Measurements from ENCODE around the gene C17orf107.

Gene C17orf107

DNA sequence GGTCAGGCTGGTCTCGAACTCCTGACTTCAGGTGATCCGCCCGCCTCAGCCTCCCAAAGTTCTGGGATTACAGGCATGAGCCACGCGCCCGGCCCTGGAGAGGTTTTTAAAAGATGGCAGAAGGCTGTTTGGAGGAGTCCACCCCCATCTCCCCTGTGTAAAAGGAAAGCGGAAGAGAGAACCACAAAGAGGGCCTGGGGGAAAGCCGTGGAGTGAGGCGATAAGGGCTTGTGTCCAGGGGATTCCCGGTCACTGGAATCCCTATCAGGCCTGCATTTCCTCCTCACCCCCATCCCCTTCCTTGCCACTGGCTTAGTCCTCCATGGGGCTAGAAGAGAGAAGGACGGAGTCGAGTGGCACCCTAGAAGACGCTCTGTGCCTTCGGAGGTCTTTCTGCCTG is 32.6 kb downstream of the C17orf107 start, which contains the start of gene GP1BA:
Gene GP1BA (plus strand): TSS at position 315 of the 400 bp plus-strand sequence. CDS start 328 bp downstream, outside the sequence.
- peaks cover 0 to 13% (median 11%) of the 10 kb centered on the region in 5 donors for H3K36me3 ChIP-seq (ENCODE audit: control insufficient read depth in 5 of 5, insufficient read depth in 5 of 5, low read length in 5 of 5)
- H3K9ac ChIP-seq (ENCODE audit: low read length in 5 of 5) = peak within 1 kb of the TSS in 1 of 5 donors; percentile 50
- H3K27ac ChIP-seq (ENCODE audit: low read depth, low read length) = no peak within 1 kb of the TSS
- no peaks in the 10 kb centered on the region for H3K9me3 ChIP-seq (ENCODE audit: control insufficient read depth in 5 of 5, low read length in 5 of 5)
- no peaks in the 10 kb centered on the region for H3K27me3 ChIP-seq (ENCODE audit: control insufficient read depth in 5 of 5, insufficient read depth in 4 of 5, low read length in 5 of 5)
- H3K4me1 ChIP-seq (ENCODE audit: control insufficient read depth in 5 of 5, insufficient read depth in 5 of 5, low read length in 5 of 5) = peaks cover 0 to 12% (median 9%) of the 10 kb centered on the region in 5 donors
- no peak within 1 kb of the TSS for H3K4me3 ChIP-seq (ENCODE audit: low read depth in 1 of 5, low read length in 5 of 5)

DNA sequence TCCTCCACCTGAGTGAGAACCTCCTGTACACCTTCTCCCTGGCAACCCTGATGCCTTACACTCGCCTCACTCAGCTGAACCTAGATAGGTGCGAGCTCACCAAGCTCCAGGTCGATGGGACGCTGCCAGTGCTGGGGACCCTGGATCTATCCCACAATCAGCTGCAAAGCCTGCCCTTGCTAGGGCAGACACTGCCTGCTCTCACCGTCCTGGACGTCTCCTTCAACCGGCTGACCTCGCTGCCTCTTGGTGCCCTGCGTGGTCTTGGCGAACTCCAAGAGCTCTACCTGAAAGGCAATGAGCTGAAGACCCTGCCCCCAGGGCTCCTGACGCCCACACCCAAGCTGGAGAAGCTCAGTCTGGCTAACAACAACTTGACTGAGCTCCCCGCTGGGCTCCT is 33.4 kb downstream of the C17orf107 start:
- Histone ChIP-seq H3K4me1 (ENCODE audit: control insufficient read depth in 5 of 5, insufficient read depth in 5 of 5, low read length in 5 of 5) (peaks cover 0 to 12% (median 9%) of the 10 kb centered on the region in 5 donors), H3K27ac (ENCODE audit: low read depth, low read length) (no peak overlapping the region), H3K4me3 (ENCODE audit: low read depth in 1 of 5, low read length in 5 of 5) (no peak overlapping the region), H3K9me3 (ENCODE audit: control insufficient read depth in 5 of 5, low read length in 5 of 5) (no peaks in the 10 kb centered on the region), H3K9ac (ENCODE audit: low read length in 5 of 5) (no peak overlapping the region), H3K36me3 (ENCODE audit: control insufficient read depth in 5 of 5, insufficient read depth in 5 of 5, low read length in 5 of 5) (peaks cover 0 to 21% (median 18%) of the 10 kb centered on the region in 5 donors), H3K27me3 (ENCODE audit: control insufficient read depth in 5 of 5, insufficient read depth in 4 of 5, low read length in 5 of 5) (no peaks in the 10 kb centered on the region)

- Histone ChIP-seq H3K27me3 (ENCODE audit: control insufficient read depth in 5 of 5, insufficient read depth in 4 of 5, low read length in 5 of 5) (no peaks in the 10 kb centered on the region), H3K27ac (ENCODE audit: low read depth, low read length) (no peak overlapping the region), H3K9me3 (ENCODE audit: control insufficient read depth in 5 of 5, low read length in 5 of 5) (no peaks in the 10 kb centered on the region), H3K4me1 (ENCODE audit: control insufficient read depth in 5 of 5, insufficient read depth in 5 of 5, low read length in 5 of 5) (peaks cover 0 to 21% (median 14%) of the 10 kb centered on the region in 5 donors), H3K4me3 (ENCODE audit: low read depth in 1 of 5, low read length in 5 of 5) (peak overlapping the region in 1 of 5 donors; percentile 30), H3K36me3 (ENCODE audit: control insufficient read depth in 5 of 5, insufficient read depth in 5 of 5, low read length in 5 of 5) (peaks cover 0 to 30% (median 26%) of the 10 kb centered on the region in 5 donors), H3K9ac (ENCODE audit: low read length in 5 of 5) (peak overlapping the region in 1 of 5 donors; percentile 43)
Measured at GRCh38 chr17:4933646-4934045, 34.3 kb downstream of the C17orf107 start.

- Histone ChIP-seq H3K4me1 (ENCODE audit: control insufficient read depth in 5 of 5, insufficient read depth in 5 of 5, low read length in 5 of 5) (peaks cover 5 to 26% (median 22%) of the 10 kb centered on the region in 5 donors), H3K27ac (ENCODE audit: low read depth, low read length) (no peak overlapping the region), H3K36me3 (ENCODE audit: control insufficient read depth in 5 of 5, insufficient read depth in 5 of 5, low read length in 5 of 5) (peaks cover 0 to 31% (median 26%) of the 10 kb centered on the region in 5 donors), H3K4me3 (ENCODE audit: low read depth in 1 of 5, low read length in 5 of 5) (peak overlapping the region in 1 of 5 donors; percentile 30), H3K9me3 (ENCODE audit: control insufficient read depth in 5 of 5, low read length in 5 of 5) (no peaks in the 10 kb centered on the region), H3K27me3 (ENCODE audit: control insufficient read depth in 5 of 5, insufficient read depth in 4 of 5, low read length in 5 of 5) (no peaks in the 10 kb centered on the region), H3K9ac (ENCODE audit: low read length in 5 of 5) (peak overlapping the region in 2 of 5 donors; percentile 41 to 43)
Measured at GRCh38 chr17:4934173-4934979, 35.0 kb downstream of the C17orf107 start.

DNA sequence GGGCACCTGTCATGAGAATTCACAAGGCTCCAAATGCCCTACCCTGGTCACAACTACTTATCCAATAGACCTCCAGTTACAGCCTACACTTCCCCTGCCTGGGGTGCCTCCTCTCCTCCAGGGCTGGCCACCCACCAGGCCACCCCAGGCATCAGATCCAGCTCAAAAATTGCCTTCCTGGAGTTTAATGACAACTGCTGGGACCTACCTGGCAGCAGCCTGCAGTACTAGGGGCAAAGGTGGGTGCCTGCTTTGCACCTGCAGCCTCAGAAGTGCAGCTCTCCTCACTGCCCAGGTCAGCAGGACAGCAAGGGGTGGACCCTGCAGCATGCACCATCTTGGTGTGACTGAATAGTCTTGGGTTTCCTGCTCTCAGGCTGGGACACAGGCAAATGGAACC is 36.3 kb downstream of the C17orf107 start:
- no peak overlapping the region for H3K9ac ChIP-seq (ENCODE audit: low read length in 5 of 5)

DNA sequence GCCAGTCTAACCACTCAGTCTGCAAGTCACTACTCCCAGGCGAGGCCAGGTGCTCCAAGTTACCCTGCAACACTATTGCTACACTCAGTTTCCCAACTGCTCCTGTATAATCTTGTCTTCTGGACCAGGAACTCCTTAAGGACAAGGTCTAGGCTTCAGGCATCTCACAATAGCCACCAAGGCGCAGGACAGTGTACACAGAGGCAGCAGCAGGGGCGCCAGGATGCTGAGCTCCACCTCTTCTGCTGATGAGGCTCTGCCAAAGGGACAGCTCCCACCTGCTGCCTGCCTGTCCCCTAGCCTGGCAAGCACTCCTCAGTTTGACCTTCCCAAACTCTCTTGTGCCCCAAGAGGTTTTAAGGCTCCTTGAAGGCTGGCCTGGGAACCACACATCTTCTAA is 37.1 kb downstream of the C17orf107 start:
- H3K27ac ChIP-seq (ENCODE audit: low read depth, low read length) = no peak overlapping the region
- no peaks in the 10 kb centered on the region for H3K27me3 ChIP-seq (ENCODE audit: control insufficient read depth in 5 of 5, insufficient read depth in 4 of 5, low read length in 5 of 5)
- H3K9me3 ChIP-seq (ENCODE audit: control insufficient read depth in 5 of 5, low read length in 5 of 5) = no peaks in the 10 kb centered on the region
- H3K9ac ChIP-seq (ENCODE audit: low read length in 5 of 5) = no peak overlapping the region
- H3K36me3 ChIP-seq (ENCODE audit: control insufficient read depth in 5 of 5, insufficient read depth in 5 of 5, low read length in 5 of 5) = peaks cover 0 to 31% (median 26%) of the 10 kb centered on the region in 5 donors
- peaks cover 11 to 39% (median 36%) of the 10 kb centered on the region in 5 donors for H3K4me1 ChIP-seq (ENCODE audit: control insufficient read depth in 5 of 5, insufficient read depth in 5 of 5, low read length in 5 of 5)
- H3K4me3 ChIP-seq (ENCODE audit: low read depth in 1 of 5, low read length in 5 of 5) = no peak overlapping the region

More for the DNA sequence above, 36.3 kb downstream of the C17orf107 start:
- Histone ChIP-seq H3K4me3 (ENCODE audit: low read depth in 1 of 5, low read length in 5 of 5) (no peak overlapping the region), H3K9me3 (ENCODE audit: control insufficient read depth in 5 of 5, low read length in 5 of 5) (no peaks in the 10 kb centered on the region), H3K36me3 (ENCODE audit: control insufficient read depth in 5 of 5, insufficient read depth in 5 of 5, low read length in 5 of 5) (peaks cover 0 to 31% (median 26%) of the 10 kb centered on the region in 5 donors), H3K4me1 (ENCODE audit: control insufficient read depth in 5 of 5, insufficient read depth in 5 of 5, low read length in 5 of 5) (peaks cover 11 to 32% (median 28%) of the 10 kb centered on the region in 5 donors), H3K27ac (ENCODE audit: low read depth, low read length) (no peak overlapping the region), H3K27me3 (ENCODE audit: control insufficient read depth in 5 of 5, insufficient read depth in 4 of 5, low read length in 5 of 5) (no peaks in the 10 kb centered on the region)

GRCh38 chr17:4937553-4937952 is 38.2 kb downstream of the C17orf107 start:
- no peaks in the 10 kb centered on the region for H3K9me3 ChIP-seq (ENCODE audit: control insufficient read depth in 5 of 5, low read length in 5 of 5)
- peak overlapping the region in 1 of 5 donors; percentile 91 for H3K9ac ChIP-seq (ENCODE audit: low read length in 5 of 5)
- H3K27ac ChIP-seq (ENCODE audit: low read depth, low read length) = no peak overlapping the region
- no peak overlapping the region for H3K4me3 ChIP-seq (ENCODE audit: low read depth in 1 of 5, low read length in 5 of 5)
- no peaks in the 10 kb centered on the region for H3K27me3 ChIP-seq (ENCODE audit: control insufficient read depth in 5 of 5, insufficient read depth in 4 of 5, low read length in 5 of 5)
- H3K4me1 ChIP-seq (ENCODE audit: control insufficient read depth in 5 of 5, insufficient read depth in 5 of 5, low read length in 5 of 5) = peaks cover 11 to 43% (median 39%) of the 10 kb centered on the region in 5 donors
- peaks cover 0 to 38% (median 33%) of the 10 kb centered on the region in 5 donors for H3K36me3 ChIP-seq (ENCODE audit: control insufficient read depth in 5 of 5, insufficient read depth in 5 of 5, low read length in 5 of 5)

DNA sequence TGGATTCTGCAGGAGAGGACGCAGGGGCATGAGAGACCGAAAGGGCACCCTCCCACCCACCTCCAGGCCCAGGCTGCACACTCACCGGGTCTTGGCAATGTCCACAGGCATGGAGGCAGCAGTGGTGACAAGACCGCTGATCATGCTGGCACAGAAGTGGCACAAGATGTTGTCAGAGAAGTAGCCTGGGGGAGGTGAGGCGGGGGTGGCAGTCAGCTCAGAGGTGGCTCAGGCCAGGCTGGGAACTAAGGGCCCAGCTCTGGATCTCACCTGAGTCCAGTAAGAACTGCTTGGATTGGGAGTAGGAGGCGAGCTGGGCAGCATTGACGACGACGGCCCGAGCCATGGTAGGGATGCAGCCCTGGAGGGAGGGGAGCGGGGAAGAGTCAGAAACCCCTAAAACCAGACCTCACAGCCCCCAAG is 38.7 kb downstream of the C17orf107 start:
- peak overlapping the region in 2 of 5 donors; percentile 89 to 91 for H3K9ac ChIP-seq (ENCODE audit: low read length in 5 of 5)
- H3K9me3 ChIP-seq (ENCODE audit: control insufficient read depth in 5 of 5, low read length in 5 of 5) = no peaks in the 10 kb centered on the region
- peaks cover 0 to 43% (median 39%) of the 10 kb centered on the region in 5 donors for H3K36me3 ChIP-seq (ENCODE audit: control insufficient read depth in 5 of 5, insufficient read depth in 5 of 5, low read length in 5 of 5)
- H3K27ac ChIP-seq (ENCODE audit: low read depth, low read length) = no peak overlapping the region
- peaks cover 11 to 47% (median 39%) of the 10 kb centered on the region in 5 donors for H3K4me1 ChIP-seq (ENCODE audit: control insufficient read depth in 5 of 5, insufficient read depth in 5 of 5, low read length in 5 of 5)
- no peak overlapping the region for H3K4me3 ChIP-seq (ENCODE audit: low read depth in 1 of 5, low read length in 5 of 5)
- no peaks in the 10 kb centered on the region for H3K27me3 ChIP-seq (ENCODE audit: control insufficient read depth in 5 of 5, insufficient read depth in 4 of 5, low read length in 5 of 5)

DNA sequence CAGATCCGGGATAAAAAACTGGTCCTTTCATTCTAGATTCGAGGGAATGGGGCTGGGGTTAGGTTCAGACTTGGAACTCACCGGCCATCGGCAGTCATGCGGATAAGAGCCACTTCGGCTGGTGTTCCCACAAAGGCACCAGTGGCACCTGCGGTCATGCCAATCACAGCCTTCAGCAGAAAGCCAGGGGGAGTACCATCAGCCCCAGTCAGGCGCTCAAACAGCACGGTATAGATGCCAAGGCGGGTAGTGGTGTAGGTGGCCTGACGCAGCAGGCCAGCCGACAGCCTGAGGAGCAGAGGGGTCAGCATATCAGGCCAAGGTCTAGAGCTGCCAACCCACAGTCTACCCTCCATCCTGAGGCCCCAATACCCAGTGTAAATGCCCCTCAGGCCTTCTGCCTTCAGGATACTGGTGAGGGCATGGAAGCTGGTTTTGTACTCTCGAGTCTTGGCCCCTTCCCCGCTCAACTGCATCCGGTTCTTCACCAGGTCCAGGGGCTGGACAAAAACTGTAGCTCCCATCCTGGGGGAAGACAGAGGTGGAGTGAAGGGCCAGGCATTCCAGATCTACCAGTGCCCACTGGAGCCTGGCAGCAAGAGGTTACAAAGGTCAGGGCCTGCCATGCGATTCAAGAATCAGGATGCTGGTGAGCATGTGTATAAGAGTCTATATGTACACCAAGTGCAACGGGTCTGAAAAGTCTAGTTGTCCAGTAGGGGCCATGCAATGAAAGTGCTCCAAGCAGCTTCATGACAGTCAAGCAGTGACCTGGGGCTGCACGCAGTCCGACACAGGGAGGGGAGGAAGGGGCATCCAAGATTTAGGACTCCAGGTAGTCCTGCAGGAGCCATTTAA is 39.6 kb downstream of the C17orf107 start:
- H3K27ac ChIP-seq (ENCODE audit: low read depth, low read length) = peak overlapping the region; percentile 93
- no peaks in the 10 kb centered on the region for H3K27me3 ChIP-seq (ENCODE audit: control insufficient read depth in 5 of 5, insufficient read depth in 4 of 5, low read length in 5 of 5)
- H3K4me3 ChIP-seq (ENCODE audit: low read depth in 1 of 5, low read length in 5 of 5) = peak overlapping the region; percentile 89 to 91 (median 90)
- H3K4me1 ChIP-seq (ENCODE audit: control insufficient read depth in 5 of 5, insufficient read depth in 5 of 5, low read length in 5 of 5) = peaks cover 11 to 52% (median 38%) of the 10 kb centered on the region in 5 donors
- peaks cover 0 to 50% (median 46%) of the 10 kb centered on the region in 5 donors for H3K36me3 ChIP-seq (ENCODE audit: control insufficient read depth in 5 of 5, insufficient read depth in 5 of 5, low read length in 5 of 5)
- H3K9me3 ChIP-seq (ENCODE audit: control insufficient read depth in 5 of 5, low read length in 5 of 5) = no peaks in the 10 kb centered on the region
- H3K9ac ChIP-seq (ENCODE audit: low read length in 5 of 5) = peak overlapping the region; percentile 73 to 98 (median 89)
